NCI-H146 (cell line): ENCODE data around the gene GPR160.
"Not testable (repeated sequence)": the region's sequence is repeated elsewhere in the genome, so short reads cannot be mapped to it uniquely, and the experiment has no call there.

Experiments
- DNase-seq: peaks from one replicate; lab custom pipeline; 2025; lab: John Stamatoyannopoulos, UW

Gene GPR160

DNA sequence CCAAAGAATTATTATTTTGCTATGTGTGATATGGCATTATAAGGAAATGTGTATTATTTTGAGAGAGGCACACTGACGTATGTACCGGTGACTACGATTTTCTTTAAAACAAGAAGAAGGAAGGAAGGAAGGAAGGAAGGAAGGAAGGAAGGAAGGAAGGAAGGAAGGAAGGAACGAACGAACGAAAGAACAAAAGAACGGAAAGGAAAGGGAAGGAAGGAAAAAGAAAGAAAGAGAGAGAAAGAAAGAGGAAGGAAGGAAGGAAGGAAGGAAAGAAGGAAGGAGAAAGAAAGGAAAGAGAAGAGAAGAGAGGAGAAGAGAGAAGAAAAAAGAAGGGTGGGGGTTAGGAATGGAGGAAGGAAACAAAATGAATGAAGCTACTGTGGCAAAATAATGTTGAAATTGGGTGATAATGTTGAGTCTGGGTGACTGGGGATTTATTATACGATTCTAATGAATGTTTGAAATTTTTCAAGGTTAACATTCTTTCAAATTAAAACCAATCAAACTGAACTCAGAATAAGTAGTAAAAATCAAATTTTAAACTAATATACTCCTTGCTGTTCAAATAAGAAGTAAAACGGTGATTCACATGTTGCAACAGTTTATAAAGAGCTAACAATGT, 73.5 kb downstream of the GPR160 start:
- DNase-seq, result no peak

DNA sequence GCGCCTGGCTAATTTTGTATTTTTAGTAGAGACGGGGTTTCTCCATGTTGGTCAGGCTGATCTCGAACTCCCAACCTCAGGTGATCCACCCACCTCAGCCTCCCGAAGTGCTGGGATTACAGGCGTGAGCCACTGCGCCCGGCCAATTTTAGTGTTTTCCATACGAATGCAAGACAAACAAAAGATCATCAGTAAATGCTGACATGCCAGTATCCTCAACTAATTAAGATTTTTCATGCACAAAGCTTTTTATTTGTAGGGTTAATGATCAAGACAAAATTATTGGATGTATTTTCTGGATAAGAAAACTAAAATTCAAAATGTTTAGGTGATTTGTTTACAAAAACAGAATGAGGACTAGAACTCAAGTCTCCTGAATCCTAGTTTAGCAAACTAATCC, 76.4 kb downstream of the GPR160 start:
- DNase-seq, result not testable (repeated sequence)

DNA sequence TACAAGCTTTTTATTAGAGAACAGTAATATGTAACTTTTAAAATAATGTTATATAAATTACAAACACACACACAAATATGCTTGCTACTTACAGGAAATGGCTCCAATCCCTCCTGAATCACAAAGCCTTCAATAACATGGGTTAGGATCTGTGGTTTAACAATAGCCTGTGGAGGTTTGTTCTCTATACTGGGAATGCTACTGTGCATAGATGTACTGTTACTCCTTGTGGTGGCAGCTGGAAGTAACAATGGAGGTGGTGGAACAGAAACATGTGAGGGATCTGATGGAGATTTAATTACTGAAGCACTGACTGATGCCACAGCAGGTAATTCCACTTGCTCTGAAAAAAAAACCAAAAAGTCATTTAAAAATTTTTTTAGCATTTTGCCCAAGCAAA, 79.3 kb downstream of the GPR160 start:
- peak; percentile 10 for DNase-seq

DNA sequence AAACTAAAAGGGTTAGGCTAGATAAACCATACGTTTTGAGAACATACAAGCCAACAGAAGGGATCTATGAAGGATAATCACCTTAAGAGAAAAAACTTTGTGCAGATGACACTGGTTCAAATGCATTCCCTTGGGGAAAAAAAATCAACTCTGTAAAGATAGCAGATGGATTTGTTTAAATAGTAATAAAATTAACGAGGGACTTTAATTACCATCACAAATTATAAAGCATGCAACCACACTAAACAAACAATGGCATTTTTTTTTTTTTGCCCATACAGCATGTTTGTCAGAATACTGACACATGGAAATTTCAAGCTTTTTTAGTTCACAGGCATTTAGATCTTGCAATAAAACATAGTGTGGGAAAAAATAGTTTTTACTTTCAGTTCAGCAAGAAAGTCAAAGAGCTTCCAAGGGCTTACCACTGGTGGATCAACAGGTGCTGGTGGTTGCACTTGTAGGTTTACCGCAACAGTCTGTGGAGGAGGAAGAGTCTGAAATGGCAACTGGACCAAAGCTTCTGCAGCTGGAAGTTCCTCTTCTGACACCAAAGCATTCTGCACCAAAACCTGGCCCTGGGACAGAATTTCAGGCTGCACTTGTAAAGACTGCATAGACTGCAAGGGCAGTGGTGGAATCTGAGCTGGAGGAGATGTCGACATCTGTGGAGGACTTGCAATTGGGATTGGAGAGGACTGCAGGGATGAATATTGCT, 90.6 kb downstream of the GPR160 start:
- DNase-seq, result peak; percentile 55

DNA sequence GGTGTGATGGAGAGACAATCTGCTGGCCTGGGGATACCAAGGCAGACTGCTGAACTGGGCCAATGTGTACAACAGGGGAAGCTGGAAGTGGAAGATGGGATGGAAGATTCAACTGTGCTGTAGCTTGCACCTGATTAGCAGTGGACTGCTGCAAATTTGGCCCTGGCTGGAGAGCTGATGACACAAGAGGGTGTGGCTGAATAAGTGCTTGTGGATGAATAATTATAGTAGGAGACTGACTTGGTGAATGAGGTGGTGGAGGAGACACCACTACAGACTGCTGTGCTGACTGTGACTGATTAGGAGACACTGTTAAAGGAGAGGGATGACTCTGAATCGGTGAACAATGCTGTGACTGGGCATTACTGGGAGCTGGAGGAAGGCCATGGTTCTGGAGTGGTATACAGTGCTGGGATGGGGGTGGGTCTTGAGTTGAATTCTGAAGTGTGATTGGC, 91.2 kb downstream of the GPR160 start:
- peak; percentile 31 for DNase-seq

DNA sequence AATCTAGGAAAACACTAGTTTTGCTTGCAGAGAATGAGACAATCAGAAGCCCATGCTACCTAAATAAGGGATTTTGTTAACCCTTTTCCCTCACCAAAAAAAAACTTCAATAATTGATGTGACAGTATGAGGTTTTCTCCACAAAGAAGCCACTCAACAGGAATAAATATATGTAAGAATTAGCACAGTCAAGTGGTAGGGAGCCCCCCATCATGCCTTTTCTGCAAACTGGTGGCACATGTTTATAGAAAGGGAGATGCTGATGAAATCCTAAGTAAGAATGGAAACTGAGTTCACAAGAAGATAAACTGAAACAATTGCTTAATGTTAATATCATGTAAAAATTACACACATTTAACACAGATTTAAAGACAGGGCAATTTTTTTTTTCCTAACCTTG, 92.7 kb downstream of the GPR160 start:
- no peak for DNase-seq

DNA sequence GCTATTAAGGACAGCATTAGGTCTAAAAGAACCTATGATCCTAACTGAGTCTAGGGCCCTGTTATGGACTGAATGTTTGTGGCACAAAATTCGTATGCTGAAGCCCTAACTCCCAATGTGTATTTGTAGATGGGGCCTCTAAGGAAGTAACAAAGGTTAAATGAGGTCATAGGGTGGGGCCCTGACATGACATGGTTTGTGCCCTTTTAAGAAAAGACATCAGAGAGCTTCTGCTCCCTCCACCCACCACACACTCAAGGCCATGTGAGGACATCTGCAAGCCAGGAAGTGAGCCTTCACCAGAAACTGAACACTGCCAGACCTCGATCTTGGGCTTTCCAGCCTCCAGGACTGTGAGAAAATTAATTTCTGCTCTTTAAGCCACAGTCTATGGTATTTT, 94.5 kb downstream of the GPR160 start:
- DNase-seq, result no peak
